ENCODE results near the gene PFKFB3. TPM values are rescaled to one million over a fixed set of nuclear protein-coding genes. Genes with fewer than 3 reads are reported as not detected.
A peak's percentile ranks its signal among the peaks of the same experiment; 100 is the strongest.

Gene PFKFB3
- total RNA-seq = 10 to 100 TPM; 29.6 to 78.3 (median 38.4) TPM

DNA sequence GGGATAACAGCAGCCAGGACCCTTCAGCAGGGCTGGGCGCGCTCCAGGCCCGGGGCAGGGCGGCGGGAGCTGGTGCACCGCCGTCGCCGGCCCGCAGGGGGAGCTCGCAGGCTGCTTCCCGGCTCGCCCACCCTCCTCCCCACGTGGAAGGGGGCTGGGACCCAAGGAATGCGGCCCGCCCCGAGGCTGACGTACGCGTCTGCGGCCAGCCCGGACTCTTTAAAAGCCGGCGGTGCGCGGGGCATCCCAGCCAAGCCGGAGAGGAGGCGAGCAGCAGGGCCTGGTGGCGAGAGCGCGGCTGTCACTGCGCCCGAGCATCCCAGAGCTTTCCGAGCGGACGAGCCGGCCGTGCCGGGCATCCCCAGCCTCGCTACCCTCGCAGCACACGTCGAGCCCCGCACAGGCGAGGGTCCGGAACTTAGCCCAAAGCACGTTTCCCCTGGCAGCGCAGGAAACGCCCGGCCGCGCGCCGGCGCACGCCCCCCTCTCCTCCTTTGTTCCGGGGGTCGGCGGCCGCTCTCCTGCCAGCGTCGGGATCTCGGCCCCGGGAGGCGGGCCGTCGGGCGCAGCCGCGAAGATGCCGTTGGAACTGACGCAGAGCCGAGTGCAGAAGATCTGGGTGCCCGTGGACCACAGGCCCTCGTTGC is at the start of gene PFKFB3:
Gene PFKFB3, plus strand, starts transcription at position 249 of the 647 bp plus-strand sequence. Its CDS starts 329 bp downstream, at position 578.
- H3K9me3 ChIP-seq = no peaks in the 10 kb centered on the region
- 2% methylated on average over 17 of the region's 75 CpGs; no CpG with 5 or more reads in 1 of the 2 donors for WGBS, 2 donors (ENCODE audit: low coverage in 1 of 2)
- ATAC-seq = peak; percentile 95
- no peaks in the 10 kb centered on the region for H3K27me3 ChIP-seq
- TF ChIP-seq EP300 (IDR thresholded peaks at IDR 0.05) (peak; percentile 1), POLR2AphosphoS5 (IDR thresholded peaks at IDR 0.05) (peak; percentile 99), CTCF (IDR thresholded peaks at IDR 0.05) (peak; percentile 98 to 99 (median 99)), POLR2A (IDR thresholded peaks at IDR 0.05) (peak; percentile 99)
- H3K36me3 ChIP-seq = no peaks in the 10 kb centered on the region
- peak within 1 kb of the TSS; percentile 91 to 100 (median 96) for H3K27ac ChIP-seq
- peak within 1 kb of the TSS; percentile 54 to 84 for H3K4me3 ChIP-seq
- H3K4me1 ChIP-seq = peaks cover 0 to 75% (median 21%) of the 10 kb centered on the region in 3 donors

DNA sequence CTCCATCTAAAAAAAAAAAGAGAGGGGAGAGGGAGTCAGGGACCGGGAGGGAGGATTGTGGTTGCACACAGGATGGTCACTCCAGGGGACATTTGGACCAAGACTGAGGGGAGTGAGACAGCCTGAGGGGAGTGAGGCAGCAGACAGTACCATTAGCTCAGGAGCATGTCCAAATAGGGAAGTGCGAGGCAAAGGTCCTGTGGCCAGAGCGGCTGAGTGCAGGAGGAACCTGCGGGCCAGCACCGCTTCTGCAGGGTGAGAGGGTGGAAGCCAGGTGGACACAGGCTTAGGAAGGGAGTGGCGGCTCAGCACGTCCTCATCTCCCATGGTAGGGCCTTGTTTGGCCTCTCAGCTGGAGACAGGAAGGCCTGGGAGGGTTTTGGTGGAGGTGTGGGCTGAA is 48.9 kb upstream of the PFKFB3 start:
- WGBS, 2 donors (ENCODE audit: low coverage in 1 of 2) = 84 to 86% methylated on average over 5 of the region's 7 CpGs
- Histone ChIP-seq H3K27ac (no peak overlapping the region), H3K27me3 (no peaks in the 10 kb centered on the region), H3K4me3 (no peak overlapping the region), H3K9me3 (no peaks in the 10 kb centered on the region), H3K4me1 (peaks cover 0 to 18% (median 6%) of the 10 kb centered on the region in 3 donors), H3K36me3 (no peaks in the 10 kb centered on the region)
- TF ChIP-seq EP300 (IDR thresholded peaks at IDR 0.05) (no peak), CTCF (IDR thresholded peaks at IDR 0.05) (no peak), POLR2AphosphoS5 (IDR thresholded peaks at IDR 0.05) (no peak), POLR2A (IDR thresholded peaks at IDR 0.05) (no peak)
- ATAC-seq = no peak

DNA sequence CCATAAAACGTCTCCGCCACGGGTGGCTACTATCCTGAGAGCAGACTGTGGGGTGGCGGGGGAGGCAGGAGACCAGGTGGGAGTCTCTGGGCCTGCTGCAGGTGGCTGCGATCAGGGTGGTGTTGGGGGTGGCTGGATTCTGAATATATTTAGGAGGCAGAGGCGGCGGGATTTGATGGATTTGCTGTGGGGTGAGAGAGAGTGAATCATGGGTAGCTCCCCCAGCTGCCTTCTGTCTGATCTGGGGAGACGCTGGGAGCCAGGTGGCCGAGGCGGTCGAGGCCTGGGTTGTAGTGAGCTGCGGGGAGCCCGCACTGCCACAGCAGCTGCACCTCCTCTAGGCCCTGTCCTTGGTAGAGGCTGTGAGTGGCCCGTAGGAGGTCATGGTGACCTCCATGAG is 48.2 kb upstream of the PFKFB3 start:
- Histone ChIP-seq H3K36me3 (no peaks in the 10 kb centered on the region), H3K27me3 (no peaks in the 10 kb centered on the region), H3K9me3 (no peaks in the 10 kb centered on the region), H3K4me1 (peaks cover 0 to 18% (median 6%) of the 10 kb centered on the region in 3 donors), H3K27ac (no peak overlapping the region), H3K4me3 (no peak overlapping the region)
- TF ChIP-seq EP300 (IDR thresholded peaks at IDR 0.05) (no peak), POLR2A (IDR thresholded peaks at IDR 0.05) (no peak), CTCF (IDR thresholded peaks at IDR 0.05) (no peak), POLR2AphosphoS5 (IDR thresholded peaks at IDR 0.05) (no peak)
- WGBS, 2 donors (ENCODE audit: low coverage in 1 of 2) = 95% methylated on average over 4 of the region's 14 CpGs; no CpG with 5 or more reads in 1 of the 2 donors
- no peak for ATAC-seq

DNA sequence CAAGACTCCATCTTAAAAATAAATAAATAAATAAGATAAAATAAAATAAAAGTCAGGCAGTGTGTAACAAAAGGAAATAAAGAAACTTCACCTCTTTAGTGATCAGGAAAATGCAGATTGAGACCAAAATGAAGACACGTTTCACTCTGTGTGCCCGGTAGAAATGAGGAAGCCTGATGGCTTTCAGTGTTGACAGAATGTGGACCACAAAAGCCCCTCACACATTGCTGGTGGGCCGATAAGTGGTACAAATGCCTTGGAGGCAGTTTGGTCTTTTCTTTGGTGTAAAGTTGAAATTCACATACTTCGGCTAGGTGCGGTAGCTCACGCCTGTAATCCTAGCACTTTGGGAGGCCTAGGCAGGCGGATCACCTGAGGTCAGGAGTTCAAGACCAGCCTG is 44.5 kb upstream of the PFKFB3 start:
- TF ChIP-seq CTCF (IDR thresholded peaks at IDR 0.05) = no peak
- TF ChIP-seq EP300 (IDR thresholded peaks at IDR 0.05) = no peak
- TF ChIP-seq POLR2A (IDR thresholded peaks at IDR 0.05) = no peak
- TF ChIP-seq POLR2AphosphoS5 (IDR thresholded peaks at IDR 0.05) = no peak
- no peaks in the 10 kb centered on the region for H3K36me3 ChIP-seq
- no peaks in the 10 kb centered on the region for H3K9me3 ChIP-seq
- H3K4me3 ChIP-seq = no peak overlapping the region
- no peaks in the 10 kb centered on the region for H3K27me3 ChIP-seq
- WGBS, 2 donors (ENCODE audit: low coverage in 1 of 2) = 90 to 100% methylated on average over 3 to 4 of the region's 7 CpGs
- H3K27ac ChIP-seq = peak overlapping the region in 3 of 4 donors; percentile 60 to 74 (median 65)
- ATAC-seq = no peak
- H3K4me1 ChIP-seq = peaks cover 2 to 17% (median 6%) of the 10 kb centered on the region in 3 donors

DNA sequence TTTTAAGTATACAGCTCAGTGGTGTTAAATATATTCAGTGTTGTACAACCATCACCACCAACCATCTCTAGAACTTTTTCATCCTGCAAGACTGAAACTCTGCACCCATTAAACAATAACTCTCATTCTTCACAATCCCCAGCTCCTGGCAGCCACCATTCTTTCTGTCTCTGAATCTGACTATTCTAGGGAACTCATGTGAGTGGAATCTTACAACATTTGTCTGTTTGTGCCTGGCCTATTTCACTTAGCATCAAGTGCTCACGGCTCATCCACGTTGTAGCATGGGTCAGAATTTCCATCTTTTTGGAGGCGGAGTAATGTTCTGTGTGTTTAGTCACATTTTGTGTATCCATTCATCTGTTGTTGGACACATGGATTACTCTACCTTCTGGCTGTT is 40.8 kb upstream of the PFKFB3 start:
- TF ChIP-seq POLR2AphosphoS5 (IDR thresholded peaks at IDR 0.05) (no peak), EP300 (IDR thresholded peaks at IDR 0.05) (no peak), POLR2A (IDR thresholded peaks at IDR 0.05) (no peak), CTCF (IDR thresholded peaks at IDR 0.05) (no peak)
- Histone ChIP-seq H3K27ac (peak overlapping the region in 3 of 4 donors; percentile 90 to 96 (median 95)), H3K4me1 (peaks cover 2 to 48% (median 9%) of the 10 kb centered on the region in 3 donors), H3K9me3 (no peaks in the 10 kb centered on the region), H3K4me3 (no peak overlapping the region), H3K36me3 (peaks cover 0 to 8% of the 10 kb centered on the region in 2 donors), H3K27me3 (no peaks in the 10 kb centered on the region)
- ATAC-seq = no peak
- 39 to 77% methylated on average over 3 of the region's 3 CpGs for WGBS, 2 donors (ENCODE audit: low coverage in 1 of 2)

All from gastroesophageal sphincter (tissue), 4 donors.